Naive B cell (primary cell): ENCODE results near the gene FAM120B. TPM values are rescaled to one million over a fixed set of nuclear protein-coding genes. Genes with fewer than 3 reads are reported as not detected.

Experiments
- ATAC-seq, 2 donors: fragments of 150-1000 bp; cut with Tn5 transposase; 2 replicates each; pipeline ENCODE4 v1.10.0; 2021; ENCODE audit warnings: low read depth in 2 of 2, mild to moderate bottlenecking in 2 of 2, moderate library complexity in 2 of 2
- DNase-seq: peaks from one replicate; pipeline ENCODE4 v3.0.0; 2022
- H3K27ac Mint-ChIP-seq, 6 donors: one replicate each; pipeline ENCODE4 v1.8.0; 2020 to 2022; ENCODE audit warnings: mild to moderate bottlenecking in 6 of 6, mixed read lengths in 6 of 6, moderate library complexity in 5 of 6, inconsistent platforms in 2 of 6
- H3K27me3 Mint-ChIP-seq, 3 donors: one replicate each; pipeline ENCODE4 v1.8.0; 2021 to 2022; ENCODE audit warnings: mixed read lengths in 3 of 3, mild to moderate bottlenecking in 1 of 3
- H3K36me3 Mint-ChIP-seq, 2 donors: one replicate each; pipeline ENCODE4 v1.8.0; 2020 to 2022; ENCODE audit warnings: mixed read lengths in 2 of 2, inconsistent platforms in 1 of 2, mild to moderate bottlenecking in 1 of 2
- H3K4me1 Mint-ChIP-seq, 3 donors: one replicate each; pipeline ENCODE4 v1.8.0; 2020 to 2022; ENCODE audit warnings: mixed read lengths in 3 of 3, inconsistent platforms in 1 of 3, mild to moderate bottlenecking in 1 of 3, moderate library complexity in 1 of 3
- H3K4me3 Mint-ChIP-seq, 8 donors: one replicate each; pipeline ENCODE4 v1.8.0; 2020 to 2022; ENCODE audit warnings: mild to moderate bottlenecking in 8 of 8, mixed read lengths in 8 of 8, moderate library complexity in 8 of 8, inconsistent platforms in 2 of 8
- H3K9me3 Mint-ChIP-seq, 7 donors: one replicate each; pipeline ENCODE4 v1.8.0; 2020 to 2022; ENCODE audit warnings: mixed read lengths in 7 of 7, mild to moderate bottlenecking in 5 of 7, inconsistent platforms in 2 of 7, moderate library complexity in 1 of 7
- polyA plus RNA-seq, 6 donors: library from polyadenylated mRNA; unstranded; fragments of 300-500 nt; fragmentation: Illumina TruSeq; gene quantifications; one replicate each; pipeline ENCODE4 v1.2.3, GENCODE V29; 2021; ENCODE audit warnings: low read depth in 6 of 6

FAM120B gene
- polyA plus RNA-seq, 6 donors from 2014 or later = 8.3 to 35.2 (median 27.5) TPM

DNA sequence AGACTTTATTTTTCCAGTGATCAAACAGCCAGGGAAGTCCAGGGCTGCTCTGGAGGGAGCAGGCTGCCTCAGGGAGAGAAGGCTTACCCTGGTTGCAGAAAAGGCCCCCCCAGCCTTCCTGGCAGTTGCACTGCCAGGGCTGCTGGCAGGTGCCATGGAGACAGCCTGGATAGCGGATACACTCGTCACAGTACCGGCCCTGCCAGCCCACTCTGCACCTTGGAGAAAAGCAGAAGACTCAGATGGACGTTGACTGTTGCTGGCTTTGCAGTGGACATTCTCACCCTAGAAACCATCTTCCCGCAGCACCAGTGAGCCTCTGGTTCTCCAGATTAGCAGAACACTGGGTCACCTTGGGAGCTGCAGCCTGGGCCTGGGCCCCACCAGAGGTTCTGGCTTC, 21.1 kb upstream of the FAM120B start:
- ATAC-seq (no peak), DNase-seq (no peak)
- Mint-ChIP-seq H3K4me1 (peaks cover 13 to 17% (median 15%) of the 10 kb centered on the region in 3 donors), H3K27me3 (peaks cover 10 to 53% (median 31%) of the 10 kb centered on the region in 3 donors), H3K4me3 (peak overlapping the region in 2 of 8 donors; percentile 42 to 49), H3K27ac (no peak overlapping the region), H3K36me3 (no peaks in the 10 kb centered on the region), H3K9me3 (peaks cover 0 to 2% (median 0%) of the 10 kb centered on the region in 7 donors)

DNA sequence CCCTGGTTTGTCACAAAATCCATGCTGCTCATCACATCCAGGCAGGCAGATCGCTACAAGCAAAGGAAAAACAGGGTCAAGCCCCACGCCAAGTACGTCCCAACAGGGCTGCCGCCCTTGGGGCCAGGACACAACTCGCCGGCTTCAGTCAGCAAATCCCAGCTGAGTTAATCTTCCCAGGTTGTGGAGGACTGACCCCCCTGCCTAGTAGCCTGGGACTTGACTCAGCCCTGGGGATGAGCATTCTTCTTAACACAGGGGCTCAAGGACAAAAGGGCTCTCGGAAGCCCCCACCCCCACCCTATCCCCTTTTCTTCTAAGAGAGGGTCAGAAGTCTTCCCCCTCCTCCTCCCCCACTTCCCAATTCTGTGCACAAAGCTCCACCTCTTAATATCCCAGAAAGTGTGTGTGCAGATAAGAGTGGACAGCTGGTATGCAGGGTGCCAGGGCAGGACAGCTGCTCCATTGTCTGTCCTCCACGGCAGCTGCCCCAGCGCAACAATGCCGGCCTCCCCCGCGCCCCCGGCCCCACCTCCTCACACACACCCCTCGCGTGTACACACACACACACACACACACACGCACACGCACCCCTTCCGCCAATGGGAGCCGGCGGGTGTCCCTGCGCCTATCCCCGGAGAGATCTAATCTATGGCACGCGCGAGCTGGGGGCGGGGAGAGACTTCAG, 20.2 kb upstream of the FAM120B start:
- no peaks in the 10 kb centered on the region for H3K36me3 Mint-ChIP-seq
- peaks cover 10 to 50% (median 31%) of the 10 kb centered on the region in 3 donors for H3K27me3 Mint-ChIP-seq
- no peak for ATAC-seq
- no peak overlapping the region for H3K27ac Mint-ChIP-seq
- H3K4me1 Mint-ChIP-seq = peaks cover 10 to 19% (median 14%) of the 10 kb centered on the region in 3 donors
- peaks cover 0 to 2% (median 0%) of the 10 kb centered on the region in 7 donors for H3K9me3 Mint-ChIP-seq
- peak overlapping the region in 3 of 8 donors; percentile 10 to 15 (median 14) for H3K4me3 Mint-ChIP-seq
- DNase-seq = no peak

- Mint-ChIP-seq H3K27me3 (peaks cover 14 to 50% (median 36%) of the 10 kb centered on the region in 3 donors), H3K27ac (no peak overlapping the region), H3K36me3 (no peaks in the 10 kb centered on the region), H3K4me1 (peaks cover 12 to 24% (median 18%) of the 10 kb centered on the region in 3 donors), H3K9me3 (peaks cover 0 to 2% (median 0%) of the 10 kb centered on the region in 7 donors), H3K4me3 (peak overlapping the region in 4 of 8 donors; percentile 14 to 75 (median 34))
- ATAC-seq (no peak), DNase-seq (no peak)
Observed at GRCh38 chr6:170286934-170287265, 19.7 kb upstream of the FAM120B start.

DNA sequence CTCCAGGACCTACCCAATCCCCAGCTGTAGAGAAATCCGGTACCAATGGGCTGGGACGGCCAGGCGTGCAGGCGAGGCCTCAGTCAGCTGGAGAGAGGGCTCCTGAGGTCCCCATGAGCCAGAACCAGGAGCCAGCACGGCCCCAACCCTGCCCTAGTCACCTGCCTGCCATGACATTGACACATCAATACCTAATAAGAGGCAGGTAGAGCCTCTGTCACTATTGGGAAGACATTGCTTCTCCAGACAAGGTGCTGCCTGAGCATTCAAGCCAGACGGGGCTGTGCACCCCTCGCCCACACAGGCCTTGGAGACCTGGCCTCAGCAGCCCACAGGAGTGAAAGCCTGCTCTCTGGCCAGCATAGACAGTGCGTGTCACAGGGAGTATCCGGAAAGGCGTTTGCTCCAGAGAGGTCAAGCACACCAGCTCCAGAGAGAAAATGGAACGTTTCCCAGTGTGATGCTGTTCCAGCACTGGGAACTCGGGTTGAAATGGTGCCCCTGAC, 19.1 kb upstream of the FAM120B start:
- no peak overlapping the region for H3K27ac Mint-ChIP-seq
- no peaks in the 10 kb centered on the region for H3K36me3 Mint-ChIP-seq
- H3K4me1 Mint-ChIP-seq = peaks cover 17 to 29% (median 23%) of the 10 kb centered on the region in 3 donors
- H3K27me3 Mint-ChIP-seq = peaks cover 18 to 55% (median 42%) of the 10 kb centered on the region in 3 donors
- ATAC-seq = no peak
- peak overlapping the region in 5 of 8 donors; percentile 16 to 91 (median 53) for H3K4me3 Mint-ChIP-seq
- peaks cover 0 to 2% (median 0%) of the 10 kb centered on the region in 7 donors for H3K9me3 Mint-ChIP-seq
- no peak for DNase-seq

GRCh38 chr6:170288091-170288631, 18.4 kb upstream of the FAM120B start:
- no peaks in the 10 kb centered on the region for H3K36me3 Mint-ChIP-seq
- H3K9me3 Mint-ChIP-seq = peaks cover 0 to 2% (median 0%) of the 10 kb centered on the region in 7 donors
- ATAC-seq (no peak), DNase-seq (no peak)
- peak overlapping the region; percentile 74 to 94 (median 91) for H3K4me3 Mint-ChIP-seq
- H3K4me1 Mint-ChIP-seq = peaks cover 24 to 36% (median 27%) of the 10 kb centered on the region in 3 donors
- H3K27ac Mint-ChIP-seq = peak overlapping the region in 3 of 6 donors; percentile 39 to 88 (median 75)
- H3K27me3 Mint-ChIP-seq = peaks cover 26 to 61% (median 49%) of the 10 kb centered on the region in 3 donors

DNA sequence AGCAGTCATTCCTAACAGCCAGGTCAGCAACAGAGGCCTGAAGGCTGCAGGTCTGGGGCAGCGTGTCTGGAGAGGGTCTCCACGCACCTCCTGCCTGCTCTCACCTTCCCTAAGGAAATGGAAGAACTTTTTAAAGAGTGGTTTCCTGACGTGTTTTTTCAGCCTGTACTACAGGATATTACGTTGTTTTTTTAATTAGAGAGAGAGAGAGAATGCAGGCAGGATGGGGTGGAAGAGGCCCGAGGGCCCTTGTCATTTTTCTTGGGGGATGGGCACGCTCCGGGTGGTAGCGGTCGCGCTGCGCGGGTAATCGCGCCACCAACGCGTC, 17.7 kb upstream of the FAM120B start:
- Mint-ChIP-seq H3K4me1 (peaks cover 31 to 43% (median 33%) of the 10 kb centered on the region in 3 donors), H3K27me3 (peaks cover 28 to 68% (median 55%) of the 10 kb centered on the region in 3 donors), H3K9me3 (peaks cover 0 to 2% (median 0%) of the 10 kb centered on the region in 7 donors), H3K27ac (peak overlapping the region in 4 of 6 donors; percentile 73 to 88 (median 80)), H3K36me3 (no peaks in the 10 kb centered on the region), H3K4me3 (peak overlapping the region; percentile 74 to 94 (median 91))
- DNase-seq = no peak
- no peak for ATAC-seq

DNA sequence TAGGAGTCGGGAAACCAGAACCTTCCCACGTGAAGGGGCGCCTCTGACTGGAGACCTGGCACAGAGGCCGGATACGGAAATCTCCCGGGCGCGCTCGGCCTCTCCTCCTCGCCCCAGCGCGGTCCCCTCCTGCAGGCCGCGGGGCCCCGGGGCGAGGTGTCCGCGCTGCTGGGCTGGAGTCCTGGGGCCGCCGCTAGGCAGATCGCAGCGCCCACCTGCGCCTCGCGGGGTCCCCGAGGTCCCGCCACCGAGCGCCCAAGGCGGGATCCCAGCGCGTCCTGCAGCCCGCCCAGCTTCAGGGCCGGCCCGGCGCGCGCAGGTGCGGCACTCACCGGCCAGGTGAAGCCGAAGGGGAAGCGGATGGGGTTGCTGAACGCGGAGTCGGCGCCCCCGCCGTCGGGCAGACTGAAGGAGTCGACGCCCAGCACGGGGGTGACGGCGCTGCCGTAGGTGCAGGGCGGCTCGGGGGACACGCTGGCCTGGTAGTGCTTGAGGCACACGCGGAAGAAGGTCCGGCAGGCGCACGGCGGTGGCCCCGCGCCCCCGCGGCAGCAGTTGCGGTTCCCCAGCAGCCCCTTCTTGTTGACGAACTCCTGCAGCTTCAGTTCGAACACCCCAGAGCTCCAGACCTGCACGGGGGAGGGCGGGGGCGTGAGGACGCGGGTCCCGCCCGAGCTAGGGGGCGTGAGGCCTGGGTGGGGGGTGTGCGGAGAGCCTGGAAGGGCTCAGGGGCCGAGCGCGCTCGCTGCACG, 17.2 kb upstream of the FAM120B start:
- H3K27ac Mint-ChIP-seq = peak overlapping the region in 2 of 6 donors; percentile 73 to 85
- H3K9me3 Mint-ChIP-seq = peaks cover 0 to 2% (median 0%) of the 10 kb centered on the region in 7 donors
- ATAC-seq (peak; percentile 19 to 22), DNase-seq (peak; percentile 44)
- H3K36me3 Mint-ChIP-seq = no peaks in the 10 kb centered on the region
- peaks cover 36 to 48% (median 38%) of the 10 kb centered on the region in 3 donors for H3K4me1 Mint-ChIP-seq
- H3K4me3 Mint-ChIP-seq = peak overlapping the region; percentile 74 to 94 (median 91)
- H3K27me3 Mint-ChIP-seq = peaks cover 28 to 73% (median 61%) of the 10 kb centered on the region in 3 donors

GRCh38 chr6:170289951-170290295, 16.6 kb upstream of the FAM120B start:
- peak overlapping the region; percentile 91 to 95 (median 92) for H3K4me3 Mint-ChIP-seq
- H3K36me3 Mint-ChIP-seq = no peaks in the 10 kb centered on the region
- DNase-seq = no peak
- peaks cover 0 to 2% (median 0%) of the 10 kb centered on the region in 7 donors for H3K9me3 Mint-ChIP-seq
- peaks cover 33 to 75% (median 61%) of the 10 kb centered on the region in 3 donors for H3K27me3 Mint-ChIP-seq
- H3K27ac Mint-ChIP-seq = peak overlapping the region in 4 of 6 donors; percentile 65 to 86 (median 80)
- peak in 1 of 2 donors; percentile 3 for ATAC-seq
- peaks cover 39 to 54% (median 41%) of the 10 kb centered on the region in 3 donors for H3K4me1 Mint-ChIP-seq

DNA sequence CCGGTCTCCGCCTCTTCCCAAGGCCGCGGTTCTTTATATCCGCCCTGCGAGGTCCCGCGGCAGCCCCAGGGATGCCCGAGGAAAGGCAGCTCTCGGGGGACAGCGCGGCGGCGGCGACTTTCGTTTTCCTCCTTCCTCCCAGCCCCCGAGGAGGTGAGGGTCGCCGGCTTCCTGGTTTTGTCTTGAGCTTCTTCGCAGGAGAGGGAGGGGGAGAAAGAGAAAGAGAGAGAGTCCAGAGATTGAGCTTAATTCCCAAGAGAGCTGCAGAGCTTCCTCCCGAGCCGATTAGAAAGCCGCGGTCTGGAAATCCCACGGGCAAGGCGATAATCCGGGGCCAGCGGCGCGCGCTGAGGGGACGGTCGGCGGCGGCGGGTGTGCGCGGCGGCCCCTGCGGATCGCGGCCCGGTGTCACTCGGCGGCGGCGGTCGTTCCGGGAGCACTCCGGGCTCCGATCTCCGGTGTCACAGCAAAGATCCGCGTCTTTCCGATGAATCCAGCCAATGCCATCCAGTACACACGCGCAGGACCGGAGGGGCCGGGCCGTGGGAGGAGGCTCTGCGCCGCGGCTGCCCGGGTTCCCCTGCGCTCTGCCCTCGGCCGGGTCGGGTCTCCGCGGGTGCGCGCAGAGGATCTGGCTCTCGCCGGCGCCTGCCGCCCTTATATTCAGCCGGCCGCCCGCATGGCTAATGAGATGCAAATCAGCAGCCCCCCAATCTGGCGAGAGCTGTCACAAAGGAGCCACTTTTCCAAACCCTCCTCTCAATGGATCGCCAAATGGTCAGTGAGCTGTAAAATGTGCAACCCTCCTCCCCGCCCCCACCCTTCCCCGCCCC, 16.0 kb upstream of the FAM120B start, which contains the start of gene DLL1:
Gene DLL1, minus strand, starts transcription at position 783 of the 833 bp plus-strand sequence. CDS start 939 bp downstream, outside the sequence.
- Mint-ChIP-seq H3K27ac (peak within 1 kb of the TSS in 5 of 6 donors; percentile 65 to 96 (median 86)), H3K36me3 (no peaks in the 10 kb centered on the region), H3K27me3 (peaks cover 36 to 75% (median 60%) of the 10 kb centered on the region in 3 donors), H3K4me3 (peak within 1 kb of the TSS; percentile 91 to 97 (median 94)), H3K4me1 (peaks cover 44 to 60% (median 44%) of the 10 kb centered on the region in 3 donors), H3K9me3 (peaks cover 0 to 2% (median 0%) of the 10 kb centered on the region in 7 donors)
- ATAC-seq = peak; percentile 27 to 33
- peak; percentile 51 for DNase-seq

DNA sequence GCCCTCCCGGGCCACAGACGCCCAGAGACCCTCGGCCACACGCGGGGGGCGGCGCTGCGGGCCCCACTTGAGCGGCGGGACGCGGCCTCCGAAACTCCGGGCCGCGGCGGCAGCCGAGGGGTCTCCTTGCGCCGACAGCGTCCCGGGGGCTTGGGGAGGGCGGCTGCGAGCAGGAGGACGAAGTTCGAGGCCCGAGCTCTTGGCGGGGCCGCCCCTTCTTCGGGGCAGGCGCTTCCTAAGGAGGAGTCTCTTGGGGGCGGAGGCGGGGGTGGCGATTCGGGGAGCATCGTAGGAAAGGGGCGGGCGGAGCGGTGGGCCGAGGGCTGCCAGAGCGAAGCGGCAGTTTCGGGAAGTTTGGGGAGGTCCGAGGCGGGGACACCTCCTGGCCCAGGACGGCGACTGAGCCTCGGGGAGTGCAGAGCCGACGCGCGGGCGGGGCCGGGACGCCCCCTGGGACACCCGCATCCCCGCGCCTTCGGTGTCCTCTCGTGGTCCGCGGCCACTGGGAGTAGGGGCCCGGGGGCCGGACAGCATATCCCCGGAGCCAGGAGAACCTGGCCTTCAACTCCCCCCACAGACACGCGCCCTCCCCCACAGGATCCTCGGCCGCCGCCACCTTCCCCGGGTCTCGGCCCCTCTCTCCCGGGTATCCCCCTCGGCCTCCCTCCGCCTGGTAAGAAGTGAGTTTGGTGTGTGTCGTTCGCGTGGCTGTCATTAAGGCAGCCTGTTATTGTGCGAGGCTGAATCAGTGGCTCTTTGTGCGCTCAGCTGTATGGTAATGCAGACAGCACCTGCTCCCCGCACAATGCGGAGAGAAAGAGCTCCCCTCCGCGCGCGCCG, 15.1 kb upstream of the FAM120B start:
- ATAC-seq (peak; percentile 31 to 39), DNase-seq (peak; percentile 46)
- Mint-ChIP-seq H3K27me3 (peaks cover 36 to 69% (median 56%) of the 10 kb centered on the region in 3 donors), H3K9me3 (peaks cover 0 to 2% (median 0%) of the 10 kb centered on the region in 7 donors), H3K4me1 (peaks cover 44 to 66% (median 46%) of the 10 kb centered on the region in 3 donors), H3K36me3 (no peaks in the 10 kb centered on the region), H3K4me3 (peak overlapping the region; percentile 87 to 97 (median 92)), H3K27ac (peak overlapping the region in 5 of 6 donors; percentile 35 to 96 (median 75))

DNA sequence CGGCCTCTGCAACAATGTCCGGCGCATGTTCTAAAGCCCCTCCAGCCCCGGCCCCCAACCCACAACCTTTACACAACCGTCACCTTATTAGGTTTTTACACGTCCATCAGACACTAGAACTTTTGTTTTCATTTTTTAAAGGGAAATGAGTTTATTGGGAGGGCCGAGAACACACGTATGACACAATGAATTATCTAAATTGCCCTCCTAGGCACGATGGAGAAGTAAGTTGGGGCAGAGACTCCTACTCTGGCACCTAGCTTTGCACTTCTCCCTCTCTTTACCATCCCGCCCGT, 14.5 kb upstream of the FAM120B start:
- Mint-ChIP-seq H3K36me3 (no peaks in the 10 kb centered on the region), H3K9me3 (no peaks in the 10 kb centered on the region), H3K27ac (peak overlapping the region; percentile 7 to 88 (median 42)), H3K27me3 (peaks cover 36 to 64% (median 51%) of the 10 kb centered on the region in 3 donors), H3K4me1 (peaks cover 44 to 66% (median 46%) of the 10 kb centered on the region in 3 donors), H3K4me3 (peak overlapping the region; percentile 87 to 97 (median 92))
- peak; percentile 40 for DNase-seq
- ATAC-seq = no peak
